H1 (cell line): ENCODE measurements around the gene ST7L. TPM values are rescaled to one million over a fixed set of nuclear protein-coding genes. Genes with fewer than 3 reads are reported as not detected.

ENCODE experiments used
- CTCF ChIA-PET: fragments of 300-600 bp; sonication (Branson Sonifier 250); formaldehyde crosslinking; loops from one replicate; lab custom pipeline; 2021; ENCODE audit not compliant: partially characterized antibody; lab: Charles Lee
- POLR2A ChIA-PET: fragments of 300-600 bp; sonication (Branson Sonifier 250); formaldehyde crosslinking; loops from one replicate; lab custom pipeline; 2021; ENCODE audit warnings: inconsistent platforms; ENCODE audit not compliant: partially characterized antibody; lab: Charles Lee
- DNase-seq, 2 experiments: peaks; one replicate each; pipeline versions ENCODE4 v3.0.0 to v3.0.0-alpha.2; 2010 to 2022; ENCODE audit warnings: low spot score in 2 of 2, low read depth in 1 of 2, mixed read lengths in 1 of 2
- FAIRE-seq: peaks from 2 replicates; lab custom pipeline; 2011; peaks lifted over from hg19 to GRCh38; lab: Jason Lieb, UNC
- H2AFZ ChIP-seq: 2 replicates; pipeline ENCODE4 v1.8.1; 2012; ENCODE audit warnings: low read length, inconsistent platforms
- H2AK5ac ChIP-seq: 2 replicates; pipeline ENCODE4 v1.6.1; 2013; ENCODE audit warnings: low read depth, low read length
- H2BK120ac ChIP-seq: replicated peaks from 2 replicates; pipeline ENCODE3; 2013; ENCODE audit warnings: low read depth, low read length, inconsistent platforms
- H2BK12ac ChIP-seq: 2 replicates; pipeline ENCODE4 v1.6.1; 2013; ENCODE audit warnings: low read depth, low read length
- H2BK15ac ChIP-seq: 2 replicates; pipeline ENCODE4 v1.6.1; 2013; ENCODE audit warnings: low read length
- H2BK20ac ChIP-seq: 2 replicates; pipeline ENCODE4 v1.6.1; 2013; ENCODE audit warnings: low read length
- H2BK5ac ChIP-seq: 2 replicates; pipeline ENCODE4 v1.6.1; 2013; ENCODE audit warnings: low read depth, low read length
- H3K14ac ChIP-seq: 2 replicates; pipeline ENCODE4 v1.6.1; 2013; ENCODE audit warnings: inconsistent platforms; ENCODE audit not compliant: insufficient read length
- H3K18ac ChIP-seq: 2 replicates; pipeline ENCODE4 v1.6.1; 2013; ENCODE audit warnings: low read length; ENCODE audit errors: extremely low read depth
- H3K23ac ChIP-seq: 2 replicates; pipeline ENCODE4 v1.6.1; 2013; ENCODE audit warnings: inconsistent platforms; ENCODE audit not compliant: insufficient read length
- H3K23me2 ChIP-seq: 2 replicates; pipeline ENCODE4 v1.6.1; 2013; ENCODE audit warnings: low read depth, low read length
- H3K27ac ChIP-seq: 2 replicates; pipeline ENCODE4 v1.6.1; 2011; ENCODE audit warnings: low read depth, low read length, inconsistent platforms
- H3K27me3 ChIP-seq, 4 experiments: replicated peaks in 1 of 4; 1 replicate in 1 of 4; 2 replicates in 3 of 4; pipeline versions ENCODE4 v1.6.1 to v1.8.1; 2011 to 2013; ENCODE audit warnings: low read length in 3 of 4, mild to moderate bottlenecking in 3 of 4, inconsistent platforms in 2 of 4, mixed read lengths in 2 of 4, moderate library complexity in 1 of 4; ENCODE audit not compliant: control insufficient read depth in 3 of 4, insufficient read depth in 3 of 4; ENCODE audit errors: extremely low read depth in 1 of 4
- H3K36me3 ChIP-seq, 4 experiments: 2 replicates each; pipeline versions ENCODE4 v1.6.1 to v1.8.1; 2011 to 2013; ENCODE audit warnings: mild to moderate bottlenecking in 4 of 4, low read length in 3 of 4, moderate library complexity in 2 of 4, control low read depth in 1 of 4, inconsistent platforms in 1 of 4; ENCODE audit not compliant: insufficient read depth in 4 of 4, control insufficient read depth in 2 of 4
- H3K4ac ChIP-seq: replicated peaks from 2 replicates; pipeline ENCODE3; 2013; ENCODE audit warnings: low read length, low read depth, mixed read lengths, inconsistent platforms; ENCODE audit not compliant: insufficient read length
- H3K4me1 ChIP-seq, 4 experiments: replicated peaks in 1 of 4; 1 replicate in 1 of 4; 2 replicates in 3 of 4; pipeline versions ENCODE4 v1.6.1 to v1.8.1; 2011 to 2013; ENCODE audit warnings: low read length in 3 of 4, inconsistent platforms in 2 of 4, mixed read lengths in 1 of 4; ENCODE audit not compliant: insufficient read depth in 4 of 4, control insufficient read depth in 3 of 4
- H3K4me2 ChIP-seq, 2 experiments: 2 replicates each; pipeline versions ENCODE4 v1.6.1 to v1.8.1; 2011 to 2013; ENCODE audit warnings: low read depth in 2 of 2, low read length in 2 of 2, control low read depth in 1 of 2, inconsistent platforms in 1 of 2, mild to moderate bottlenecking in 1 of 2; ENCODE audit not compliant: insufficient read depth in 1 of 2
- H3K4me3 ChIP-seq, 4 experiments: fragments of 200-600, 300-600 bp in 1 of 4; sonication (generic), shearing (Covaris generic), sonication (Bioruptor Twin) in 1 of 4; 2 replicates each; pipeline versions ENCODE4 v1.5.1 to v1.8.1; 2011 to 2016; ENCODE audit warnings: low read length in 4 of 4, low read depth in 3 of 4, control low read depth in 2 of 4, inconsistent platforms in 2 of 4, mild to moderate bottlenecking in 2 of 4, mixed read lengths in 1 of 4, moderate library complexity in 1 of 4; ENCODE audit not compliant: insufficient read depth in 2 of 4; ENCODE audit errors: extremely low read depth in 1 of 4
- H3K56ac ChIP-seq: replicated peaks from 2 replicates; pipeline ENCODE3; 2013; ENCODE audit warnings: low read depth, mild to moderate bottlenecking, mixed read lengths, low read length, inconsistent platforms; ENCODE audit not compliant: insufficient read length
- H3K79me1 ChIP-seq: 2 replicates; pipeline ENCODE4 v1.6.1; 2013; ENCODE audit warnings: low read depth, low read length, control low read depth
- H3K79me2 ChIP-seq, 2 experiments: 2 replicates each; pipeline versions ENCODE4 v1.6.1 to v1.8.1; 2012 to 2013; ENCODE audit warnings: low read length in 2 of 2, mild to moderate bottlenecking in 2 of 2, inconsistent platforms in 1 of 2; ENCODE audit not compliant: insufficient read depth in 2 of 2, control insufficient read depth in 1 of 2
- H3K9ac ChIP-seq, 4 experiments: replicated peaks in 1 of 4; 1 replicate in 1 of 4; 2 replicates in 3 of 4; pipeline versions ENCODE4 v1.6.1 to v1.8.1; 2011 to 2013; ENCODE audit warnings: low read depth in 3 of 4, low read length in 3 of 4, control low read depth in 2 of 4, mild to moderate bottlenecking in 2 of 4, moderate library complexity in 2 of 4, inconsistent platforms in 1 of 4; ENCODE audit errors: extremely low read depth in 1 of 4
- H3K9me3 ChIP-seq, 2 experiments: 2 replicates each; pipeline versions ENCODE4 v1.6.1 to v1.8.1; 2012 to 2013; ENCODE audit warnings: mild to moderate bottlenecking in 2 of 2, moderate library complexity in 2 of 2, control low read depth in 1 of 2, inconsistent platforms in 1 of 2, low read depth in 1 of 2, low read length in 1 of 2, mixed read lengths in 1 of 2; ENCODE audit not compliant: insufficient read depth in 2 of 2
- H4K20me1 ChIP-seq, 2 experiments: replicated peaks in 1 of 2; 2 replicates each; pipeline versions ENCODE3 to v1.8.1; 2011 to 2013; ENCODE audit warnings: inconsistent platforms in 2 of 2, low read length in 2 of 2, mild to moderate bottlenecking in 1 of 2; ENCODE audit not compliant: insufficient read depth in 2 of 2, control insufficient read depth in 1 of 2
- H4K5ac ChIP-seq: 2 replicates; pipeline ENCODE4 v1.6.1; 2013; ENCODE audit warnings: low read length, low read depth, mixed read lengths, inconsistent platforms; ENCODE audit not compliant: insufficient read length
- H4K8ac ChIP-seq: 2 replicates; pipeline ENCODE4 v1.8.0; 2013; ENCODE audit warnings: mild to moderate bottlenecking, moderate library complexity, low read length, inconsistent platforms; ENCODE audit not compliant: insufficient read depth; ENCODE audit errors: extremely low read depth
- H4K91ac ChIP-seq: replicated peaks from 2 replicates; pipeline ENCODE3; 2013; ENCODE audit warnings: low read length, mixed read lengths, inconsistent platforms; ENCODE audit not compliant: insufficient read length
- HDAC2 ChIP-seq, 2 experiments: fragments of 300-600 bp in 1 of 2; sonication (generic) in 1 of 2; IDR thresholded peaks; 2 replicates each; pipeline ENCODE4 v1.6.1; 2011 to 2012; ENCODE audit warnings: low read depth in 2 of 2, low read length in 2 of 2, mild to moderate bottlenecking in 2 of 2, moderate library complexity in 2 of 2, borderline replicate concordance in 1 of 2, inconsistent platforms in 1 of 2
- JUN ChIP-seq: IDR thresholded peaks from 2 replicates; pipeline ENCODE4 v1.6.1; 2011; ENCODE audit warnings: low read depth, mild to moderate bottlenecking, improper control_type of control experiment, low read length
- TCF12 ChIP-seq: IDR thresholded peaks from 2 replicates; pipeline ENCODE4 v1.6.1; 2011; ENCODE audit warnings: low read depth, mild to moderate bottlenecking, low read length
- WGBS, 2 experiments: shearing (Covaris generic) in 1 of 2; methylation state at CpG; one replicate each; pipeline versions ENCODE4 v1.1.6 to v1.1.7; 2013 to 2015; ENCODE audit warnings: low lambda C conversion rate in 2 of 2, mixed read lengths in 2 of 2, inconsistent platforms in 1 of 2, low coverage in 1 of 2, missing lambda C conversion rate in 1 of 2; ENCODE audit not compliant: insufficient replicate concordance in 2 of 2, insufficient coverage in 1 of 2, insufficient read length in 1 of 2; ENCODE audit errors: extremely low coverage in 1 of 2, missing lambda C conversion rate in 1 of 2; 5-methylcytosine and 5-hydroxymethylcytosine counted together
- polyA plus RNA-seq, 7 experiments: library from polyadenylated mRNA; depleted of rRNA in 3 of 7; stranded (reverse) in 5 of 7; unstranded in 2 of 7; fragments of >200 nt in 5 of 7; fragments of 200-250 nt in 2 of 7; gene quantifications; 1 replicate in 5 of 7; 2 replicates in 1 of 7; 4 replicates in 1 of 7; pipeline versions ENCODE4 v1.2.1 to v1.2.3, GENCODE V29; 2011 to 2013; ENCODE audit warnings: missing spikeins in 2 of 7, mixed read lengths in 2 of 7
- total RNA-seq: library from RNA; stranded (reverse); fragmentation: NEBNext Ultra II Directional; extraction: Animal tissue kit (Norgen Biotek cat#: 25700); gene quantifications from 2 replicates; pipeline ENCODE4 v1.2.1, GENCODE V29; 2021

Gene ST7L
- total and polyA plus RNA-seq, 2 of the 8 experiments (the other 6 are each of a cell fraction or from before 2014, with no cell fraction given): 9.6 to 16.2 TPM

GRCh38 chr1:112599477-112599876 is 19.5 kb downstream of the ST7L start:
- Histone ChIP-seq H2BK12ac (no peak overlapping the region), H2BK20ac (no peak overlapping the region), H4K20me1 (no peaks in the 10 kb centered on the region), H3K9ac (no peak overlapping the region), H3K23ac (no peak overlapping the region), H2BK120ac (no peak overlapping the region), H3K56ac (no peak overlapping the region), H2BK5ac (no peak overlapping the region), H3K79me2 (no peaks in the 10 kb centered on the region), H2BK15ac (no peak overlapping the region), H3K79me1 (no peaks in the 10 kb centered on the region), H3K23me2 (no peaks in the 10 kb centered on the region), H3K4me3 (no peak overlapping the region), H3K4me2 (no peak overlapping the region), H2AFZ (no peak overlapping the region), H3K18ac (no peak overlapping the region), H3K27ac (no peak overlapping the region), H4K8ac (no peak overlapping the region), H3K9me3 (no peaks in the 10 kb centered on the region), H3K36me3 (peaks cover 0 to 26% (median 7%) of the 10 kb centered on the region in 4 experiments; a peak in 4 of 8 replicates), H3K27me3 (no peaks in the 10 kb centered on the region), H3K14ac (no peak overlapping the region), H2AK5ac (no peak overlapping the region), H4K91ac (no peak overlapping the region), H4K5ac (no peak overlapping the region), H3K4me1 (no peaks in the 10 kb centered on the region), H3K4ac (no peak overlapping the region)
- CTCF ChIA-PET: no interaction called here
- TF ChIP-seq JUN (no peak), HDAC2 (IDR thresholded peaks at IDR 0.05; ENCODE audit: borderline replicate concordance in 1 of 2, low read depth in 2 of 2, low read length in 2 of 2) (no peak), TCF12 (no peak)
- FAIRE-seq (no peak), DNase-seq (no peak)
- POLR2A ChIA-PET: no interaction called here
- WGBS, 2 experiments: 85% methylated on average over 4 of the region's 4 CpGs; no CpG with 5 or more reads in 1 of the 2 experiments
